D721Med (cell line): Measurements from ENCODE around the gene ATP7A.
A peak's percentile ranks its signal among the peaks of the same experiment; 100 is the strongest.

Experiments
- DNase-seq: peaks from one replicate; pipeline ENCODE4 v3.0.0; 2011; ENCODE audit warnings: low spot score; ENCODE audit not compliant: insufficient read length
- FAIRE-seq: peaks from 2 replicates; lab custom pipeline; 2011; peaks lifted over from hg19 to GRCh38; lab: Jason Lieb, UNC
- TF ChIP-seq, protein P1 (sequence below): IDR thresholded peaks from 2 replicates; pipeline ENCODE4 v1.5.1; 2012; ENCODE audit warnings: mild to moderate bottlenecking, control low read depth; ENCODE audit not compliant: insufficient read depth; ENCODE audit errors: missing control alignments

The ATP7A gene

DNA sequence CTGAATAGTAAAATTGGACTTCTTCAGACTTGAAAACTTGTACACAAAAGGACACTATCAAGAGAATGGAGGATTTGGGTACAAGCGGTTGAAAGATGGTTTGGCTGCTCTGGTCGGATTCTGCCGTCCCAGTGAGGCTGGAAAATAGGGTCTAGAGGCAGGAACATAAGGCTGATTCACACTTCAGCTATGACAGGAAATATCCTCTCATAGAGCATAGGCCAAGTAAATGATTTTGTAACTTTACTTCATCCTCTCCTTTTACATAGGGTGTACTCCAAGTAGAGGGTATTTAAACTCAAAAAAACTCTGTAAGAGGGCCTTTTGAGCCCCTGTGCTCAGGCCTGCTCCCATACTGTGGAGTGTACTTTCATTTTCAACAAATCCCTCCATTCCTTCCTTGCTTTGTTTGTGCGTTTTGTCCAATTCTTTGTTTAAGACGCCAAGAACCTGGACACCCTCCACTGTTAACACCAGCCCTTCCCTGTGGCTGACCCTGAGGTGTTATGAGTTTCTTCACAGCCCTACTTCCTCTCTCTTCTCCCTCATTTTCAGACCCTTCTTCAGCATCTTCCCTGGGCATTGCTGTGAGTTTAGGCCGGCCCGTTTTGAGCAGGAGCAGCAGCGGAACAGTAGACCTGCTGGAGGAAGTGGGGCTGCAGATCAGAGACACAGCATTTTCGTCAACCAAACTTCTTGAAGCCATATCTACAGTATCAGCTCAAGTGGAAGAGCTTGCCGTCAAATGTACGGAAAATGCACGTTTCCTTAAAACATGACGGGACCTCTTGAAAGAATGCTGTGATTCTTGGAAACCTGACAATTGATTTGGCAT, 51.8 kb downstream of the ATP7A start:
- FAIRE-seq (no peak), DNase-seq (no peak)
- TF ChIP-seq, protein P1, sequence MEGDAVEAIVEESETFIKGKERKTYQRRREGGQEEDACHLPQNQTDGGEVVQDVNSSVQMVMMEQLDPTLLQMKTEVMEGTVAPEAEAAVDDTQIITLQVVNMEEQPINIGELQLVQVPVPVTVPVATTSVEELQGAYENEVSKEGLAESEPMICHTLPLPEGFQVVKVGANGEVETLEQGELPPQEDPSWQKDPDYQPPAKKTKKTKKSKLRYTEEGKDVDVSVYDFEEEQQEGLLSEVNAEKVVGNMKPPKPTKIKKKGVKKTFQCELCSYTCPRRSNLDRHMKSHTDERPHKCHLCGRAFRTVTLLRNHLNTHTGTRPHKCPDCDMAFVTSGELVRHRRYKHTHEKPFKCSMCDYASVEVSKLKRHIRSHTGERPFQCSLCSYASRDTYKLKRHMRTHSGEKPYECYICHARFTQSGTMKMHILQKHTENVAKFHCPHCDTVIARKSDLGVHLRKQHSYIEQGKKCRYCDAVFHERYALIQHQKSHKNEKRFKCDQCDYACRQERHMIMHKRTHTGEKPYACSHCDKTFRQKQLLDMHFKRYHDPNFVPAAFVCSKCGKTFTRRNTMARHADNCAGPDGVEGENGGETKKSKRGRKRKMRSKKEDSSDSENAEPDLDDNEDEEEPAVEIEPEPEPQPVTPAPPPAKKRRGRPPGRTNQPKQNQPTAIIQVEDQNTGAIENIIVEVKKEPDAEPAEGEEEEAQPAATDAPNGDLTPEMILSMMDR = no peak

DNA sequence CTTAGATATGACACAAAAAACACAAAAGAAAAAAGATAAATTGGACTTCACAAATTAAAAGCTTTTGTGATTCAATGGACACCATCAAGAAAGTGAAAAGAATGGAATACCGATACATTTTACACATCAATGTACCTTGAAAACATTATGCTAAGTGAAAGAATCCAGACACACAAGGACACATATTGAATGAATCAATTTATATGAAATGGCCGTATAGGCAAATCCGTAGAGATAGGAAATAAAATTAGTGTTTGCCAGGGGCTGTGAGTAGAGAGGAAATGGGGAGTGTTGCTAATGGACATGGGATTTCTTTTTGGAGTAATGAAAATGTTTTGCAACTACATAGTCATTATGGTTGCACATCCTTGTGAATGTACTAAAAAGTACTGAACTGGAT, 55.9 kb downstream of the ATP7A start:
- TF ChIP-seq, protein P1 = no peak
- FAIRE-seq (no peak), DNase-seq (no peak)

DNA sequence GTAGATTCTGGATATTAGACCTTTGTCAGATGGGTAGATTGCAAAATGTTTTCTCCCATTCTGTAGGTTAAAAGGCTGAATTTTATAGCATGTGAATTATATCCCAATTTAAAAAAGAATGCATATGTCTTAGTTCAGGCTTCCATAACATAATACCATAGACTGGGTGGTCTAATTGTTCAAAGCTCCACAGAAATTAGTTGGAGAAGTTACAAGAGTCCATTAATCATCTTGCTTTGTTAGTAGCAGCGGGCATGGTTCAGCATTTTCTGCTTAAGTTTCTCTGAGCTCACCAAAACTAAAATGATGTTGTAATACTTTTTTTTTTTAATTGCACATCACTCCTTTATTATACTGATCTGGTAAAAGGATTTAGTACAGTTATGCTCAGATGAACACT, 57.1 kb downstream of the ATP7A start:
- no peak for DNase-seq
- TF ChIP-seq, protein P1 = no peak
- FAIRE-seq = no peak

DNA sequence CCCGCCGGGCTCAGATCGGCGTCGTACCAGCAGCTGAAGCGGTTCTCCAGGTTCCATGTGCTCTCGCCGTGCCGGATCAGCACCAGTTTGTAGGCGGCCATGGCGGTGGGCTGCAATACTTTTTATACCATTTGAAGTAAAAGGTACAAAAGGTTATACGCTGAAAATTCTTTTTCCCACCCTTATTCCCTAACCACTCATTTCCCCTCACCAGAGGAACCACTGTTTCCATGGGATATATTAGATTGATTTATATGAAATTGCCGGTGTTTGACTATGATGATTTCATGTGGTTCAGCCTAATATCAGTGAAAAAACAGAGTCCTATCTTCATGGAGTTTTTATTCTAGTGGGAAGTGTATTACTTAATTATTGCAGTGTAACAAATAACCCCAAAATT, 59.0 kb downstream of the ATP7A start, which contains the start of gene PGAM4:
TSS of gene PGAM4 (minus strand) at position 101 of the 400 bp plus-strand sequence. CDS start at position 101, 0 bp downstream.
- FAIRE-seq = no peak
- no peak for DNase-seq
- TF ChIP-seq, protein P1 = no peak

DNA sequence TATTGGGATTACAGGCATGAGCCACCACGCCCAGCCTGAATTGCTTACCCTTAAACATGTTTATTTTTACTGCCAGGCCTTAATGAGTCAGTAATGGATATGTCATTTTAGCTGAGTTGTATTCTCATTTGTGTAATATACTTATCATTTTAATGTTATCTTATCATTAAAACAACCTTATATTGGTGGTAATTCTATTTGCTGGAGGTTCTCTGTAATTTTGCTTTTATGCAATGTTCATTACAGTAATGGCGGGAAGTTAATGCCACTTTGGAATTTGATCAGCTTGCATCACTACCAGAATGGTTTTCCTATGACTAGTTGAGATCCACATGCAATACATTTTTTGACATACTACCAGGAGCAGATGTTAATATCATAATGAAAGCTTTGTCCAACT, 65.3 kb downstream of the ATP7A start:
- TF ChIP-seq, protein P1 = no peak
- no peak for DNase-seq
- no peak for FAIRE-seq

DNA sequence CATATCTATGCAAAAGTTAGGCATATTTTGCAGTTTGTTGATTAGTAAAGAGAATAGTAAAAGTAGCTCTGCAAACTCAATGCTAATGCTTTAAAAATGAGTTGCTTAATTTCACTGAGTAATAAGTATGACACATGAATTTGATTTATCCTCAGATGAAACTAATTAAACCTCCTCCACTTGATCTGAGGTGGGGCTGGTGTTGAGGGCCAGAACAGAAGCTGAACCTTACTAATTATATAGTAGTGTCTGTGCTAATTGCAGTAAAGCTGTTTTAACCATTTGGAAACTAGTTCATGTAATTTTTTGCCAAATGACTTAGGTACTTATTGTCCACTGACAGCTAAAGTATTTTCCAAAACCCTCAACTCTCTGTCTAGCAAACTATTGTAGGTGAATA, 66.6 kb downstream of the ATP7A start:
- DNase-seq = no peak
- peak; percentile 73 for FAIRE-seq
- TF ChIP-seq, protein P1 = no peak

DNA sequence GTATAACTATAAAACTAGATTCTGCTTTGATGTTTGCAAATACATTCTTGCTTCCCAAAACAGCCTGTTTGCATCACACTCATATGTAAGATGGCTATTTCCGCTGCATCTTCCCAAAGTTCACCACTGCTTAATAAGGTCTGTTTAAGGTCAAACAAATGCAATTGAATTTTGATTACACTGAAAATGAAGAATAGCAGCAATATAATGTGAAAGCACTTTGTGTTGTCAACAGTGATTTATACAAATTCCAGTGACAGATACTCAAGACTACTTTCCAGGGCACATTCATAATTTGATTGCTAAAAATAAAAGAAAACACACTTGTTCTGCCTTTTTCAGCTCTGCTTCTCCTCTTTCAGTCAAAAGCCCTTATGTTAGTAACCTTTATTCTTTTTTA, 67.0 kb downstream of the ATP7A start:
- TF ChIP-seq, protein P1 = no peak
- FAIRE-seq (peak; percentile 63), DNase-seq (no peak)
